AG08396 (cell line): ENCODE measurements around the gene ACSM3.
"Not testable (repeated sequence)": the region's sequence is repeated elsewhere in the genome, so short reads cannot be mapped to it uniquely, and the experiment has no call there.

Experiments
- DNase-seq: peaks from one replicate; pipeline ENCODE4 v3.0.0; 2012; ENCODE audit warnings: low spot score, mixed read lengths

The ACSM3 gene, protein sequence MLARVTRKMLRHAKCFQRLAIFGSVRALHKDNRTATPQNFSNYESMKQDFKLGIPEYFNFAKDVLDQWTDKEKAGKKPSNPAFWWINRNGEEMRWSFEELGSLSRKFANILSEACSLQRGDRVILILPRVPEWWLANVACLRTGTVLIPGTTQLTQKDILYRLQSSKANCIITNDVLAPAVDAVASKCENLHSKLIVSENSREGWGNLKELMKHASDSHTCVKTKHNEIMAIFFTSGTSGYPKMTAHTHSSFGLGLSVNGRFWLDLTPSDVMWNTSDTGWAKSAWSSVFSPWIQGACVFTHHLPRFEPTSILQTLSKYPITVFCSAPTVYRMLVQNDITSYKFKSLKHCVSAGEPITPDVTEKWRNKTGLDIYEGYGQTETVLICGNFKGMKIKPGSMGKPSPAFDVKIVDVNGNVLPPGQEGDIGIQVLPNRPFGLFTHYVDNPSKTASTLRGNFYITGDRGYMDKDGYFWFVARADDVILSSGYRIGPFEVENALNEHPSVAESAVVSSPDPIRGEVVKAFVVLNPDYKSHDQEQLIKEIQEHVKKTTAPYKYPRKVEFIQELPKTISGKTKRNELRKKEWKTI

DNA sequence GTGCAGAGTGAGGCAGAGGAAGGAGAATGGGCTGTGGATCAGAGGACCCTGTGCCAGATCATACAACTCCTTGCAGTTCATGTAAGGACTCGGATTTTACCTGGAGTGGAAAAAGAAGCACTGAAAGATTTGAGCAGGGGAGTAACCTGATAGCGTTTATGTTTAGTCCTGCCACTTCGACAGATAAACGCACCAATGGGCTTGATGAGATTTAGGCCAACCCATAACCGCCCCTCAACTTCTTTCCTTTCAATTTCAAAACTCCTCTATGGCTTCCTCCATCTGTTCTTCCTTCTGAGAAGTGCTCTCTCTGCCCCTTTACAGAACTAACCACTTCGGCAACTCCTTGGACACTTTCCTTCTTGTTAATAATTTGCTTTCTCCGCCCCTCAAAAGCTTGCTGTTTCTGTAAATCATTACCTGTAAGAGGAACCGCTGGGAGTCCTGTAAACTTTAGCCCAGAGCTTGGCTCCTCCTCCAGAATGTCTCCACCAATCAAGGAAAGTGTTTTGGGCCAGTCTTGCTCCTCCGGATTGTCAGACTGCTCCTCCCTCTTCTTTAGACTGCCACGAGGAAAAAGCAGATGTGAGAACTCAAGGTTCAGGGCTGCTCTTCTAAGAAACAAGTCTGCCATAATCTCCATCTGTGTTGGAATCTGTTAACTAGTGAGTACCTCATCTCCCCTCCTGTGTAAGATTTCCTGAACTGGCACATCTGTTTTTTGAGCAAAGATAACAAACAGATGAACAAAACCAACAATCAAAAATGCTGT is at the start of gene ACSM3:
Gene ACSM3, plus strand, starts transcription at position 554 of the 772 bp plus-strand sequence. CDS start 6,021 bp downstream, outside the sequence.
- peak; percentile 83 for DNase-seq

DNA sequence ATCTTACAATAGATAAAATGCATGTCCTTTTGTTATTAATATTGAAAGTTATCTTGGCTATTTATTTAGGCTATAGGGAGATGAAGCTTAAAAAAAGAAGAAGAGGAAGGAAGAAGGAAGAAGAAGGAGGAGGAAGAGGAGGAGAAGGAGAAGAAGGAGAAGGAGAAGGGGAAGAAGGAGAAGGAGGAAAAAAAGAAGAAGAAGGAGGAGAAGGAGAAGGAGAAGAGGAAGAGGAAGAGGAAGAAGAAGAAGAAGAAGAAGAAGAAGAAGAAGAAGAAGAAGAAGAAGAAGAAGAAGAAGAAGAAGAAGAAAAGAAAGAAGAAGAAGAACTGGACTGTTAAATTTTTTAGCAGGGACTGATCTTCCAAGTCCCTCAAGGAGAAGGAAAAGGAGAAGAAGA is 46.1 kb upstream of the ACSM3 start:
- not testable (repeated sequence) for DNase-seq

DNA sequence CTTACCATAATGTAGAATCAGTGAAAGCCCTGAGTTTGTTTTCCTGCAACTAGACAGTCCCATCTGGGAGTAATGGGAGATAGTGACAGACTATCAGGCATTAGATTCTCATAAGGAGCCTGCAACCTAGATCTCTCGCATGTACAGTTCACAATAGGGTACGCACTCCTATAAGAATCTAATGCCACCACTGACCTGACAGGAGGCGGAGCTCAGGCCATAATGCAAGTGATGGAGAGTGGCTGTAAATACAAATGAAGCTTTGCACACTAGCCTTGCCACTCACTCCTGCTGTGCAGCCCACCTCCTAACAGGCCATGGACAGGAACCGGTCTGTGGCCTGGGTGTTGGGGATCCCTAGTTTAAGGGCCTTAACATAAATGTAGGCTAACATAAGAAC is 43.6 kb upstream of the ACSM3 start:
- DNase-seq: no peak

DNA sequence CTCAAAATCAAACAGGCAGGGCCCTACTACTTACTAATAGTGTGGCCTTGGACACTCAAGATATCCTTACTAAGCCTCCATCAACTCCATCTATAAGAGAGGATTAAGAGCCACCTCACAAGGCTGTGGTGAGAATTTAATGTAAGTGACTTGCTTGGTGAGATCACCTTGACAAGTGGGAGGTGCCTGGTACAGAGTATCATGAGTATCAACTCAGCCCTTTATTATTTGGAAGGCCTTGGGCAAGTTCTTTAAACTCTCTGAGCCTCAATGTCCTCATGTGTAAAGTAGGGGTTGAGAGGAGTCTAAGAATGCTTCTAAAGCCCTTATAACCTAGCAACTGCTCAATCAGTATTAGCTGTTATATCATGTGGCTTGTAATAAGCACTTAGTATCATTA is 37.2 kb upstream of the ACSM3 start:
- DNase-seq: no peak

DNA sequence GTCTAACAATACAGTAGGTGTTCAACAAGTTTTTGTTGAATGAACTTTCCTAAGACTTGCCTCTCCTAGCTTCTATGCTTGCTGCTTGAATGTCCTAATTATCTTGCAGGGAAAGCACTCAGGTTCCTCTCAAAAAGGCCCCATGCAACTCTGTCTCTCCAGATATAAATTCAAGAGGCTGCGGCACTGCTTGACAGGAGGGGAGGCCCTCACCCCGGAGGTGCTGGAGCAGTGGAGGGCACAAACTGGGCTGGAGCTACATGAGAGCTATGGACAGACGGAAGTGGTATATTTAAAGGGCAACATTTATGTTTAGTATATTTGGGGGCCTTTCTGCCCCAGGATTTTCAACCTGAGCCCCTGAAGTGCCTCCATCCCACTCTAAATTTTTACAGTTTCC is 36.6 kb upstream of the ACSM3 start:
- DNase-seq: no peak

DNA sequence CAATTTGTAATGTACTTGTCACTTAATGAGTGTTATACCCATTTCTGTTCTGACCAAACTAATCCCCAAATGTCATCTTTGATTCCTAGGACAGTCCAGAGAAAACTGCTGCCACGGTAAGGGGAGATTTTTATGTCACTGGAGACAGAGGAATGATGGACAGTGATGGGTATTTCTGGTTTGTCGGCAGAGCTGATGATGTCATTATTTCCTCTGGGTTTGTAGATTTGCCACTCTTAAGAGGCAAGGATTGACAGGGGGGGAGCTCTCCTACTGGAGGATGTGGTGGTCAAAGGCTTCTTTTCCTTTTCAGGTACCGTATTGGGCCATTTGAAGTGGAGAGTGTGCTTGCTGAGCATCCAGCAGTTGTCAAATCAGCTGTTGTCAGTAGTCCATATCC is 34.7 kb upstream of the ACSM3 start:
- DNase-seq: no peak

DNA sequence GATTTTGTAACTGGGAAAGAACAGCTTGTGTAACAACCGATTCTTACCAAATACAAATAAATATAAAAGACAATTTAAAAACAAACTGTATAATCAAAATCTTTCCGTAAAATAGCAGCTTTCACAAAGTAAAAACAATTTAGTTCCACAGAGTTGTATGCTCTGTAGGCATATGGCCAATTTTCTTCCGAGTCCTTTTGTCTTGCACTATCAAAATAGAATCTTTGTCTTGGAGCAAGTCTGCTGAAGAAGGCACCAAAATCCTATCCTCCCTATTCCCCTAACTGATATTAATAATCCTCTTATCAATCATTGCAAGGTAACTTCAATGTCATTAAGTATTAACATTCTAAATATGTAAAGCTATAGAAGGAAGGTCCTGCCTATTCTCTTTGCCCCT is 29.8 kb upstream of the ACSM3 start:
- DNase-seq: no peak

DNA sequence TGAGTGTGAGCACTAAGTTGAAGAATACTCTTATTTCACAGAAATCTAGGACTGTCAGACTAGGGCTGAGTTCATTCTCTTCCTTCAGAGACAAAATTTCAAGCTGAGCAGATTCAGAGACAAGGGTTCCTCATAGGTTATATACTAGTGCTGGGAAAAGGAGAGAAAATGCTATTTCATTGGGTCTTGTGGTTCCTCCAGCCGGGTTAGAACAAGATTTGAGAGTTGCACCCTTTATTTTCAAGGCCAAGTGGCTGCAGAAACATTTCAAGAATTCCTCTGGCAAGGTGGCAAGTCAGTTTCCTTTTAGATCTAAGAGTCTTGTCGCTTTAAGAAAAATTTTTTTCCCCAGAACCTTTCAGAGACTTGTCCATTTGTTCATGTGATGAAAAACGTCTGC is 29.0 kb upstream of the ACSM3 start:
- DNase-seq: no peak

DNA sequence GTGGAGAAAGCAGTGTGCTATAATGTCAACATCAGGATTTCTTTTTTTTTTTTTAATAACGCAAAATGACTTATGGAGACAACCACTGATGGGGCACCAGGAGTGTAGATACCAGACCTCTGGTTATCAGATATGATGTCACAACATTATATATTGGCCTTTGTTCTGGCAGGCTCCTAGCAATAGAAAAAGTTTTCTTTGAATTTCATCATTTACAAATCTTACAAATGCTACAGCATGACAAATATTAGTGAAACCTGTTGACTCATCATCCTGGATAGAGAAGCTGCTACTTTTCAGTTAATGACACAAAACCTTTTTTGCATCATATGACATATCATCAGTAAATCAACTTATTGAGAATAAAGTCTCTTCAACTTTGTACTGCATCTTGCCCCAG is 28.3 kb upstream of the ACSM3 start:
- DNase-seq: no peak

DNA sequence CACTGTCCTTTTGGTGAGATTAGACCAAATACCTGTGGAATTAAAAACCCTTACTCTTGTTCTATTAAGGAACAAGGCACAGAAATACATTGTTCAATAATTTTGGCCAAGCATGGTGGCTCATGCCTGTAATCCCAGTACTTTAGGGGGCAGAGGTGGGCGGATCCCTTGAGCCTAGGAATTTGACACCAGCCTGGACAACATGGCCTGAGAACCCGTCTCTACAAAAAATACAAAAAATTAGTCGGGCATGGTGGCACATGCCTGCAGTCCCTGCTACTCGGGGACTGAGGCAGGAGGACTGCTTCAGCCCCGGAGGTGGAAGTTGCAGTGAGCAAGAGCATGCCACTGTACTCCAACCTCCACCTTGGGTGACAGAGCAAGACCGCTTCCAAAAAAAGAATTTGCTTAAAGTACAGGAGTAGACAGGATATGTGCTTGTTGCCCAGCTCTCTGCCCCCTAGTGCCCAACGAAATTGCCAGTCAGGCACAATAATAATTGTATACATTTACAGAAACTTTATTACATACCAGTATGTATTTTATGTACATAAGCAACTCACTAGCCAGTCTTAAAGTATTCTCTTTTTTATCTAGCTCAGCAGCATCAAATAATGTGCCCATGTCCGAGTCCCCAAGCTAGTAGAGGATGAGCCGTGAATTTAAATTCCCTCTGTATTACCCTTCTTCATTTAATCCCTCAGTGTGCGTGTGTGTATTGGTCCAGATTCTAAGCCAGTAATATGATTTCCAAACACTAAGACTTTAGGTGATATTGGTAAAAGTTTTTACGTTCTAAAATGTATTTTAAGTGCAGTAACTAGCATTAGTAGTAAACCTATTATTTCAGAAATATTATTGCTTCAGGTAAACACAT is 23.6 kb upstream of the ACSM3 start:
- DNase-seq: no peak

DNA sequence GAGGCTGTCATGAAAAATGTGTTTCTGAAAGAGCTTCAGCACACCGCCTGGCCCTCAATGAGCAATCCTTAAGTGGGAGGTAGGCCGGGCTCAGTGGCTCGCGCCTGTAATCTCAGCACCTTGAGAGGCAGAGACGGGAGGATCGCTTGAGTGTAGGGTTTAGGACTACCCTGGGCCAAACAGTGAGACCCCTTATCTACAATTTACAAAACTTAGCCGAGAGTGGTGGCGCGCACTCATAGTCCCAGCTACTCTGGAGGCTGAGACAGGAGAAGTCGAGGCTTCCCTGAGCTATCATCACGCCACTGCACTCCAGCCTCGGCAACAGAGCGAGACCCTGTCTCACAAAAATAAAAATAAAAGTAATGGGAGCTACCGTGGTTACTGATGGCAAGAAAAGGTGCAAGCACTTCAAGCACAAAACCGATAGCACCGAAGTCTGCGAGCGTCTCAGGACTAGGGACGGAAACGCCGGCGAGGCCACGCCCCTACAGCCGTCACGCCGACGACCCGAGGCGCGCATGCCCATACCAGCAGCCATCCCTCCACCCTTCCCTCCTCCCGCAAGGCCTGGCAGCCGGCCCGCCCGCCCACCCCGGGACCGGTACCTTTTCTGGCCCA is 22.8 kb upstream of the ACSM3 start:
- DNase-seq: peak; percentile 94

DNA sequence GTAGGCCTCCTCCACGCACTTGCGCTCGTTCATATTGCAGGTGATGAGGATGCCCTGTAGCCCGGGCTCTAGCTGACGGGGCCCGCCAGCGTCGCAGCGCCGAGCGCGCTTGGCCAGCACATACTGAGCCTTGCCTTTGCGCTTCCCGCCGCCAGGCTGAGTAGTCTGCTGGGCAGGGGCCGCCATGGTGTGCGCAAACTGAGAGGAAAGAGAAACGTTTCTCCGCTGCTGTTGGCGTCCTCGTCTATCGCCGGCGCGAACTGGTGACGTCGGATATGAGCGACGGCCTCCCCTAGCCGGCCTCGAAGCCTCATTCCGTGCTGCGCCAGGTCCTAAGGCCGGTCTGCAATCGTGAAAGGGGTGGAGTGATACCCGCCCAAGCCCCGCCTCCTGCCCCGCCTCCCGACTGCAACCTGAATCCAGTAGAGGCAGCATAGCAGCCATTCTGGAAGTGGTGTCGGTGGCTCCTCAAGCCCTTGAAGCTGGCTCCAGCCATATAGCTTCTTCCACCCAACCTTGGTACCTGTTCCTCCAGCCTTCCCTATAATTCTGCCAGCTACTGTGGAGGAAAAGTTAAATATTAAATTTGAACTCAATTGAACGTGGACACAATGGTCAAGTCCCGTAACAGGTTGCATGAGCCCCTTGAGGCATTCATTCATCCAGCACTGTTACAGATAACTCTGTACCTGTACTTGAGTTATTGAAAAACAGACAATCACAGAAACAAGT is 22.1 kb upstream of the ACSM3 start, which contains the start of gene THUMPD1:
Gene THUMPD1, minus strand, starts transcription at position 265 of the 732 bp plus-strand sequence. Its CDS starts 79 bp downstream, at position 186.
- DNase-seq: peak; percentile 96

DNA sequence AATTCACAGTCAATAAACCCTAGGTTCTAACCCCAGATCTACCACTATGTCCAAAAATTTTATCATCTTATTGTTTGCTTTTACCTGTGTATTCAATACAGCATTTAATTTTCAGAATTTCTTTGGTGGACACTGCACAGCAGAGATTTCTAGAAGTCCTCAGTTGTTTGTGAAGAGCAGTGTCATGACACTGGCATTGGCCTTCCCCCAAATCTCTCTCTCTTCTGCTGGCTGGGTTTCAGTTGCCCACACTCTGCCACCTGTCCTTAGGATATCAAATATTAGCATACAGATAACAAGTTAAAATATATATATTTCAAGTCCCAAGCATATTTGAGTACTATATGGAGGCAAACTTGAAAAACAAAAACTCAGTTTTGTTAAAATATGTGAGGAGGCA is 20.2 kb upstream of the ACSM3 start:
- DNase-seq: no peak

DNA sequence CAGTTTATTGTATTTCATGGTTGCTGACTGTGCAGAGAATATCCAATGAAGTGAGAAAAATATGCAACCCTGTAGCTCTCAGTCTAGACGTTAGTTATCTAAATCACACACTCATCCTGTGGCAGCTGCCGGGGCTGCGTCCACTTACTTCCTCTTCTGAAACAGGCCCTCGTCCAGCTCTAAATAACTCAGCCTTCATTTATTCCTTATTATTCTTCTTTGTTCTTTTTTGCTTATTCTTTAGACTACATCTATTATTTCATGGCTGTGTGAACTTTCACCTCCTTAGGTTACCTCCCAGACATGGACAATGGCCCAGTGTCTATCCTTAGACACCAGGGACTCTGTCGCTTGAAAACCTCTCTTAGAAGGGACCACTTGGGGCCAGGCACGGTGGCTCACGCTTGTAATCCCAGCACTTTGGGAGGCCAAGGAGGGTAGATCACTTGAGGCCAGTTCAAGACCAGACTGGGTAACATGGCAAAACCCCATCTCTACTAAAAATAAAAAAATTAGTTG is 18.8 kb upstream of the ACSM3 start:
- no peak for DNase-seq

DNA sequence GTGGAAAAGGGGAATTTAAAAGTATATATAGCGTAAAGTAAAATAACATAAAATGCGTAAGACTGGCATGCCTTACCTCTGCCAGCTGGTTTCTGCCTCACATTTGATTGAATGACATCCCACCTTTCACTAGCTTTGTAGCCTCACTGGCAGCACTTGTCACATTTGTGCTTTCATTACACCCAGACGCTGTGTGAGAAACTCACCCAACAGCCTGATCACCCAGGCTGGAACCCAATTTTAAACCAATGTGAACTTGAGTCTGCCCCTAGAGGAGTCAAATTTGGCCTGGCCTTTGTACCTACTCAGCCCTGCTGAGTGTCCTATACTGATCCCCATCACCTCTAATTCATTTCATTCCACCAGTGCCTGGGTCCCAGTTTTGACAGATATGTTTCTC is 17.4 kb upstream of the ACSM3 start:
- no peak for DNase-seq

DNA sequence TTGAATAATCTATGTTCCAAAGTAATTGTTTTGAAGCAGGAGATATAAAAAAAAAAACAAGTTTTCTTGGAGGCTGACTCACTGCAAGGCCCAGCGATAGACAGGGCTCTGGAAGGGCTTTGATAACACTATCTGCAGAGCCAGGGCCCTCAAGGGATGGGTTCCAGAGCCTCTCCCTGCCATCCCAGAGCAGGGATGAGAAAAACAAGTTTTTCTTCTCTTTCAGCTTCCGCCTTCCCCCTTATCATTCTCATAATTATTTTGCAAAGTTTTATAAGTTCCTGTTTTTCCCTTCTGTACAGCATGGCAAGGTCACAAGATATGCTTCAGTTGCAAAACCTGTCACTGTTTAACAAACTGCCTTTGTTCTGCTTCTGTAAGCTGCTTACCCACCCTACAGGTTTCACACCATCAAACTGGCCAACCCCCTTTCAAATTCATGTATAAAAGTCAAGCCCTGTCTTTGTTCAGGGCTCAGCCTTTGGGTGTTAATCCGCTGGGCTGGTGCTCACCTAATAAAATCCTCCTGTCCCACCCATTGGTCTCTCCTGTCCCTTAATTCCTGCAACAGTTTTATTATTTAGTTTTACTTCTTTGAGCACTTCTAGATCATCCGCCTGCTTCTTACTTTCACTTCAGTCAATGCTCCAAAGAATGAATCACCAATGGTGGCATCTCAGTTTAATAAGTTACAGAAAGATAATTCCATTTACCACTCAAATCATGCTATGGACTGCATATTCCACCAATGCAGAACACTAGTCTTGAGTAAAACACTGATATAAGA is 16.6 kb upstream of the ACSM3 start:
- no peak for DNase-seq

DNA sequence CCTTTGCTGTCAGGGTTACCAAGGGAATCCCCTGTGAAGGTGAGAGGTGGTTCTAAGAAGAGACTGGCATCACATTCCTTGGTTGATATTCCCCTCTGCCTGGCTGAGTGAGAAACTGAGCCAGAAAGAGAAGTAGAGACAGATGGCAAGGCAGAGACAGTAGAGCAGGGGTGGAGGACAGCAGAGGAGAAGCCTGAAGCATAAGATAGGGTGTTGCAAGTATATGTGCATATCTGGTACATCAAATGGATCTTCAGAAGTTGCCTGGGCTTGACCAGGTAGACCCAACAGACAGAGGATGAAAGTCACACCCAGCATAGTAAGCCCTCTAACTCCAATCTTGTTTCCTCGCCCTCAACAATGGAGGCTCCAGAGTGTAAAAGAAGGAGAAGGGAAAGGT is 14.3 kb upstream of the ACSM3 start:
- DNase-seq: no peak

DNA sequence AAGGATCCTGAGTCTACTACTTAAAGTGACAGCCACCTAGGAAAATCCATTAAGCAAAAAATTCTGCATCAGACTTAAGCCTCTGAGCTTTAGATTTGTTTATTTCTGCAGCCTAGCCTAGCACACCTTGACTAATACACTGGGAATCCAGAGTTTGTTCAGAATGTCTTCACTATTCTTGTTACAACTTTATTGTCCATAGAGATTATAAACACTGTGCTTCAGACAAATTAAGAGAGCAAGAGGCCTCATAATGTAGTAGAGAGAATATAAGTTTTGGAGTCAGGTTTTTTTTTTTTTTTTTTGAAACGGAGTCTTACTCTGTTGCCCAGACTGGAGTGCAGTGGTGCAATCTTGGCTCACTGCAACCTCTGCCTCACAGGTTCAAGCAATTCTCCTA is 13.3 kb upstream of the ACSM3 start:
- DNase-seq: no peak

DNA sequence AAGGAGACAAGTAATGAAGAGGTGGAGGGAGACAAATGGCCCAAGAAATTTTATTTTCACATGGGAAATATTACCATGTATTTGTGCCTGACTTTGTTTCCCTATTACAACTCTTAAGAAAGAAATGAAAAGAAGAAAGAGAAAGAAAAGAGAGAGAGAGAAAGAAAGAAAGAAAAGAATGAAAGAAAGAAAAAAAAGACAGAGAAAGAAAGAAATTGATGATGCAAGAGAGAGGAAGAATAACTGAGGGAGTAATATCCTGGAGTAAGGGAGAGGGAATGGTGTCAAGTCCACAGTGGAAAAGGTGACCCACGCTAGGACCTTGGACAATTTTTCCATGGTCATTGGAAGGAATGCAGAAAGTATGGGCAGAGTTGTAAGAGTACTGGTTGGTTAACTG is 10.1 kb upstream of the ACSM3 start:
- no peak for DNase-seq

DNA sequence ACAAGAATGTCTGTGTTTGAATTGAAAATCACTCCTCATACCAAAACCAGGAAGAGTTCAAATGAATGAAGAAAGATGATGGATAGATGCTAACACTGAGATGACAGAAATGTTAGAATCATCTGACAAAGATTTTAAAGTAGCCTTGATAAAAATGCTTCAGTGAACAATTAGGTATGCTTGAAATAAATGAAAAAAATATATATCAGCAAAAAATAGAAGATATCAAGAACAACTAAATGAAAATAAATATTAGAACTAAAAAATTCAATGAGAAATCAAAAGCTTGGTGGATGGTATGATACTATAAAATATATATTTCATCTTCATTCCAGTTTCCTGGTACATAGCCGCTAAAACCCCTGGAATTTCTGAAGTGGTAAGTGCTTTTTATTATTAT is 8.6 kb upstream of the ACSM3 start:
- no peak for DNase-seq
